Upper lobe of left lung (tissue), 6 donors: ENCODE results near the gene DPP6. TPM values are rescaled to one million over a fixed set of nuclear protein-coding genes. Genes with fewer than 3 reads are reported as not detected.
"Not testable (repeated sequence)": the region's sequence is repeated elsewhere in the genome, so short reads cannot be mapped to it uniquely, and the experiment has no call there.

Experiments used
- ATAC-seq, 2 donors: fragments of 200-7000 bp; cut with Tn5 transposase; one replicate each; pipeline ENCODE4 v1.9.1; 2022; ENCODE audit warnings: mild to moderate bottlenecking in 2 of 2, moderate library complexity in 2 of 2; ENCODE audit not compliant: low FRiP score in 2 of 2
- DNase-seq, 2 donors: peaks; one replicate each; pipeline ENCODE4 v3.0.0-alpha.2; 2019 to 2020
- H3K27ac ChIP-seq, 4 donors: fragments of 200-600 bp; sonication (generic); one replicate each; pipeline ENCODE4 v1.5.1; 2016 to 2019
- H3K27me3 ChIP-seq, 4 donors: fragments of 200-600 bp; sonication (generic); one replicate each; pipeline ENCODE4 v1.5.1; 2017 to 2019
- H3K36me3 ChIP-seq, 4 donors: fragments of 200-600 bp; sonication (generic); one replicate each; pipeline ENCODE4 v1.5.1; 2016 to 2019
- H3K4me1 ChIP-seq, 4 donors: fragments of 200-600 bp; sonication (generic); one replicate each; pipeline ENCODE4 v1.5.1; 2018 to 2019
- H3K4me3 ChIP-seq, 4 donors: fragments of 200-600 bp; sonication (generic); one replicate each; pipeline ENCODE4 v1.5.1; 2017 to 2019; ENCODE audit warnings: mild to moderate bottlenecking in 2 of 4, moderate library complexity in 1 of 4
- H3K9me3 ChIP-seq, 4 donors: fragments of 200-600 bp; sonication (generic); one replicate each; pipeline ENCODE4 v1.5.1; 2018 to 2019
- EP300 ChIP-seq, 4 donors: sonication (generic); formaldehyde crosslinking; IDR thresholded peaks; one replicate each; pipeline ENCODE4 v1.5.1; 2017; ENCODE audit warnings: antibody characterized with exemption in 4 of 4, control low read depth in 2 of 4
- POLR2A ChIP-seq, 4 donors: fragments of 450-650 bp; IDR thresholded peaks; one replicate each; pipeline ENCODE4 v1.5.1; 2016 to 2017; ENCODE audit warnings: antibody characterized with exemption in 4 of 4, mild to moderate bottlenecking in 2 of 4
- POLR2AphosphoS5 ChIP-seq, 2 donors: sonication (generic); formaldehyde crosslinking; IDR thresholded peaks; one replicate each; pipeline ENCODE4 v1.5.1; 2017; ENCODE audit warnings: antibody characterized with exemption in 2 of 2
- WGBS, 2 donors: methylation state at CpG; one replicate each; pipeline ENCODE4 v1.1.5; 2017 to 2018; 5-methylcytosine and 5-hydroxymethylcytosine counted together
- total RNA-seq, 6 donors: library from RNA; depleted of rRNA in 4 of 6; stranded (reverse); fragments of >200 nt in 4 of 6; gene quantifications; one replicate each; pipeline versions ENCODE4 v1.1.0 to v1.2.1, GENCODE V29; 2016 to 2021
- TF ChIP-seq, protein P1 (sequence below), 6 experiments: fragments of 450-650 bp in 4 of 6; fragments of 200-600 bp in 2 of 6; sonication (generic) in 2 of 6; IDR thresholded peaks; one replicate each; pipeline ENCODE4 v1.5.1; 2016 to 2019; ENCODE audit warnings: antibody characterized with exemption in 6 of 6
- donor health status: DM: no; HTN: no; CAD: no; lungs with moderate emphysema.
- donor health status: DM: no; HTN: yes; CAD: no; lungs with severe emphysema.

The DPP6 gene
- total RNA-seq, 6 donors from 2014 or later: 0.49 to 3.1 (median 0.86) TPM; not detected in 2

DNA sequence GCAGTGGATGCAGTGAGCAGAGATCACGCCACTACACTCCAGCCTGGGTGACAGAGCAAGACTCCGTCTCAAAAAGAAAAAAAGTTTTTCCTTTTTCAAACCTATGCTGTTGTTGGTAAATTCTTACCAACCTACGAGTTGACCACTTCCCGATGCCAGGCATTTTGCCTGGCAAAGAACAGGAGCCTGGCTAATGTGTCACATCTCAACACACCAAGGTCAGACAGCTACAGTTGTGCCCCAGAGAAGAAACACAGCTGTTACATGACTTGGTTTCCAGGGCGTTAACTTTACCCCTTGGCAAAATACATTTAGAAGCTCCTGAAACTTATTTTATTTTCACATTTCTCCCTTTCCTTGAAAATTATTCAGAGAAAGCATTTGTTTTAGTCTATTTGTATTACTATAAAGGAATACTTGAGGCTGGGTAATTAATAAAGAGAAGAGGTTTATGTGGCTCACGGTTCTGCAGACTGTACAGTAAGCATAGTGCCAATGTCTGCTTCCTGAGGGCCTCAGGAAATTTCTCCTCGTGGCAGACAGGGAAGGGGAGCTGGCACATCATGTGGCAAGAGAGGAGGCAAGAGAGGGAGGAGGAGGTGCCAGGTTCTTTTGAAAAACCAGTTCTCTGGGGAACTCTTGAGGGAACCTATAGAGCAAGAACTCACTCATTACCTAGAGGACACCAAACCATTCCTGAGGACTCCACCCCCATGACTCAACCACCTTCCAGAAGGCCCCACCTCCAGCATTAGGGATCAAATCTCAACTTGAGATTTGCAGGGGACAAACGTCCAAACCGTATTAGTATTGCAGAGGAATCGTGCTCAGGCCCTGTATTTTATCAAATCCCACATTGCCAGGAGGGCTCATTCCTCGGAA lies 867.4 kb downstream of the DPP6 start:
- Histone ChIP-seq H3K4me1 (peaks cover 0 to under 1% (median 0%) of the 10 kb centered on the region in 4 donors), H3K36me3 (no peaks in the 10 kb centered on the region), H3K9me3 (no peaks in the 10 kb centered on the region), H3K27ac (no peak overlapping the region), H3K4me3 (no peak overlapping the region), H3K27me3 (peaks cover 0 to 3% (median under 1%) of the 10 kb centered on the region in 4 donors)
- TF ChIP-seq POLR2AphosphoS5 (IDR thresholded peaks at IDR 0.05) (no peak), POLR2A (IDR thresholded peaks at IDR 0.05) (no peak), EP300 (IDR thresholded peaks at IDR 0.05) (no peak)
- TF ChIP-seq, protein P1, sequence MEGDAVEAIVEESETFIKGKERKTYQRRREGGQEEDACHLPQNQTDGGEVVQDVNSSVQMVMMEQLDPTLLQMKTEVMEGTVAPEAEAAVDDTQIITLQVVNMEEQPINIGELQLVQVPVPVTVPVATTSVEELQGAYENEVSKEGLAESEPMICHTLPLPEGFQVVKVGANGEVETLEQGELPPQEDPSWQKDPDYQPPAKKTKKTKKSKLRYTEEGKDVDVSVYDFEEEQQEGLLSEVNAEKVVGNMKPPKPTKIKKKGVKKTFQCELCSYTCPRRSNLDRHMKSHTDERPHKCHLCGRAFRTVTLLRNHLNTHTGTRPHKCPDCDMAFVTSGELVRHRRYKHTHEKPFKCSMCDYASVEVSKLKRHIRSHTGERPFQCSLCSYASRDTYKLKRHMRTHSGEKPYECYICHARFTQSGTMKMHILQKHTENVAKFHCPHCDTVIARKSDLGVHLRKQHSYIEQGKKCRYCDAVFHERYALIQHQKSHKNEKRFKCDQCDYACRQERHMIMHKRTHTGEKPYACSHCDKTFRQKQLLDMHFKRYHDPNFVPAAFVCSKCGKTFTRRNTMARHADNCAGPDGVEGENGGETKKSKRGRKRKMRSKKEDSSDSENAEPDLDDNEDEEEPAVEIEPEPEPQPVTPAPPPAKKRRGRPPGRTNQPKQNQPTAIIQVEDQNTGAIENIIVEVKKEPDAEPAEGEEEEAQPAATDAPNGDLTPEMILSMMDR (IDR thresholded peaks at IDR 0.05): no peak
- ATAC-seq (no peak), DNase-seq (no peak)
- 64 to 68% methylated on average over 11 of the region's 11 CpGs for WGBS, 2 donors

DNA sequence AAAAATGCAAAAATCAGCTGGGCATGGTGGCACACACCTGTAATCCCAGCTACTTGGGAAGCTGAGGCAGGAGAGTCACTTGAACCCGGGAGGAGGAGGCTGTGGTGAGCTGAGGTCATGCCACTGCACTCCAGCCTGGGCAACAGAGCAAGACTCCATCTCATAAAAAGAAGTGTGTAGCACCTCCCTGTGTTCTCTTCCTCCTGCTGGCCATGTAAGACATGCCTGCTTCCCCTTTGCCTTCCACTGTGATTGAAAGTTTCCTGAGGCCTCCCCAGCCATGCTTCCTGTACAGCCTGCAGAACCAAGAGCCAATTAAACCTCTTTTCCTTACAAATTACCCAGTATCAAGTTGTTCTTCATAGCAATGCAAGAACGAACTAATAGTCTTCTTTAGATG lies 870.3 kb downstream of the DPP6 start:
- H3K4me3 ChIP-seq, H3K27me3 ChIP-seq, H3K36me3 ChIP-seq, H3K27ac ChIP-seq, ATAC-seq, DNase-seq, H3K4me1 ChIP-seq, H3K9me3 ChIP-seq: not testable (repeated sequence)
- 78 to 85% methylated on average over 1 to 2 of the region's 2 CpGs for WGBS, 2 donors

DNA sequence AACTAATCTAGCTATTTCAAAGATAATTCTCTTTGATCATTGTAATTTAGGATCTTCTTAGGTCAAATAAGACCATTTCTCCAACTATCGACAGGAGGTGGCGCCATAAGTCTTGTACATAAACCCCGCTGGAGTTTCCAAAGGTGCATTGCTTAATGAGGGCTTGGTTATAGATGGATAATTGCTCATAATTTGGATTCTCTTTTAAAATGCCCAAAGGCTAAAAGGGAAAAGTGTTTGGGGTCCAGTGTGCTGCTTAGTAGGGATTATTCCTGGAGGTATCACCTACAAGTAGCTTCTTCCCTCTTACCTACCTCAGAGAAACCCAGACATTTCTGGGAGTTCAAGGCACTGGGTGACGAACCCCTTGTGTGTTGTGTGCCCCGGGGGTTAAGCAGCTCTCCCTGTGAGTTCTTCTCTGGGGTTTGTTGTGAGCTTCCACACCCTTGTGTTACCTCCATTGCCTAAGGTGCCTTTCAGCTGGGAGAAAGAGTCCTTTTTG lies 875.5 kb downstream of the DPP6 start:
- peak overlapping the region; percentile 87 to 94 (median 92) for H3K27ac ChIP-seq
- WGBS, 2 donors: 1 to 3% methylated on average over 5 of the region's 5 CpGs
- peak overlapping the region; percentile 41 to 65 (median 58) for H3K4me3 ChIP-seq
- no peaks in the 10 kb centered on the region for H3K27me3 ChIP-seq
- ATAC-seq (peak; percentile 88 to 91), DNase-seq (peak in 1 of 2 donors; percentile 89)
- H3K36me3 ChIP-seq: no peaks in the 10 kb centered on the region
- H3K9me3 ChIP-seq: no peaks in the 10 kb centered on the region
- TF ChIP-seq POLR2AphosphoS5 (IDR thresholded peaks at IDR 0.05) (no peak), EP300 (IDR thresholded peaks at IDR 0.05) (no peak), POLR2A (IDR thresholded peaks at IDR 0.05) (no peak)
- TF ChIP-seq, protein P1 (IDR thresholded peaks at IDR 0.05): peak in 5 of 6 experiments; percentile 51 to 71 (median 69)
- peaks cover 6 to 20% (median 14%) of the 10 kb centered on the region in 4 donors for H3K4me1 ChIP-seq

DNA sequence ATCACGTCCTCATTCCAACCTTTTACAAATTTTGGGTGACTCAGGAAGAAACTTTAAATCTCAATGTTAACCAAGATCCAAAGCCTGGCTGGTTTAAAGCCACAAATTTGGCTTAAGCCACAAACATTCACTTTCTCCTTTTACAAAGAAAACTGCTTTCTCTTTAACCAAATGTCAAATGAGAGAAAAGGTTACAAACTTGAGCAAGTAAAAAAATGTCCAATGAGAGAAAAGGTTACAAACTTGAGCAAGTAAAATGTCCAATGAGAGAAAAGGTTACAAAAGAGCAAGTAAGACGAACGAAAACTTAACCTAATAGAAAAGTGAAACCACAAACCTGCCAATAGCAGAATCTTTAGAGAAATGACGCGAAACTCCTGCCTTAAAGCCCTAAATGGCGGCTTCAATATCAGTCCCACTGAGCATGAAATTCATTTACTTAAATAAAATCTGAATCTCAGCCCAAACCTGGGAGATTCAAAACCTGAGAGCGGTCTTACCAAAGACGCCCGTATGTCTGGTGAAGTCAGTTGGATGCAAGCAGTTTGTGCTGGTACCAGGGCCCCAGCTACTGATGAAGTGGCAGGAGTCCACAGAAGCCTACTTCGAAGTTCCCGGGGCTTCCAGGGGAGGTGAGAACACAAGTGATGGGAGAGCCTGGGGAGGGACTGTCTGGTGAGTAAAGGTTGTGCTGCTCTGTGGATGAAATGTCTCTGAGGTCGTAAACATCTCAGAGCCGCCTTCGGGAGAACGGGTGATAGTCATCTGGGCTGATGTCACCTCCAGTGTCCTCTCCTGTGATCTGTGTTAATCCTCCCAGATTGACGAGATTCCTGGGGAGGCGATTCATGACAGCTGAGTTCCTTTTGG lies 876.2 kb downstream of the DPP6 start:
- DNase-seq: no peak
- Histone ChIP-seq H3K36me3 (no peaks in the 10 kb centered on the region), H3K4me3 (peak overlapping the region; percentile 54 to 65 (median 60)), H3K9me3 (no peaks in the 10 kb centered on the region), H3K4me1 (peaks cover 6 to 20% (median 14%) of the 10 kb centered on the region in 4 donors), H3K27ac (peak overlapping the region; percentile 87 to 94 (median 92)), H3K27me3 (no peaks in the 10 kb centered on the region)
- TF ChIP-seq POLR2AphosphoS5 (IDR thresholded peaks at IDR 0.05) (no peak), POLR2A (IDR thresholded peaks at IDR 0.05) (peak in 2 of 4 donors; percentile 8 to 10), EP300 (IDR thresholded peaks at IDR 0.05) (no peak)
- TF ChIP-seq, protein P1 (IDR thresholded peaks at IDR 0.05): peak in 1 of 6 experiments; percentile 3
- peak; percentile 90 to 94 for ATAC-seq
- WGBS, 2 donors: 4% methylated on average over 16 to 17 of the region's 17 CpGs
